Endometrium (tissue), 2 donors: ENCODE results near the gene RFPL3.
"Not testable (repeated sequence)": the region's sequence is repeated elsewhere in the genome, so short reads cannot be mapped to it uniquely, and the experiment has no call there.

ENCODE experiments used
- FAIRE-seq: peaks from 2 replicates; lab custom pipeline; 2012; peaks lifted over from hg19 to GRCh38; lab: Jason Lieb, UNC
- donor health status: control.
- donor health status: control.

Gene RFPL3

GRCh38 chr22:32357567-32357966 is at the start of gene RFPL3:
Gene RFPL3, plus strand, starts transcription at chr22:32357867. Its CDS starts 205 bp downstream, at chr22:32358072.
- FAIRE-seq, result not testable (repeated sequence)

GRCh38 chr22:32308191-32308590 is 49.5 kb upstream of the RFPL3 start:
- FAIRE-seq, result no peak

GRCh38 chr22:32308934-32309333 is 48.7 kb upstream of the RFPL3 start:
- no peak for FAIRE-seq

GRCh38 chr22:32309585-32310251 is 47.9 kb upstream of the RFPL3 start:
- no peak for FAIRE-seq

GRCh38 chr22:32310777-32311176 is 46.9 kb upstream of the RFPL3 start:
- no peak for FAIRE-seq

- FAIRE-seq, result no peak
Observed at GRCh38 chr22:32311551-32312071, 46.1 kb upstream of the RFPL3 start.

- no peak for FAIRE-seq
Observed at GRCh38 chr22:32312748-32313147, 44.9 kb upstream of the RFPL3 start.

- no peak for FAIRE-seq
Observed at GRCh38 chr22:32313532-32313931, 44.1 kb upstream of the RFPL3 start.

- no peak for FAIRE-seq
Observed at GRCh38 chr22:32317524-32317923, 40.1 kb upstream of the RFPL3 start.

GRCh38 chr22:32318361-32318760 is 39.3 kb upstream of the RFPL3 start:
- no peak for FAIRE-seq

- no peak for FAIRE-seq
Observed at GRCh38 chr22:32319861-32320406, 37.7 kb upstream of the RFPL3 start.

GRCh38 chr22:32322986-32323385 is 34.7 kb upstream of the RFPL3 start:
- no peak for FAIRE-seq

GRCh38 chr22:32323513-32324164 is 34.0 kb upstream of the RFPL3 start:
- FAIRE-seq, result no peak

GRCh38 chr22:32324505-32325415 is 32.9 kb upstream of the RFPL3 start:
- no peak for FAIRE-seq

GRCh38 chr22:32325416-32325801 is 32.3 kb upstream of the RFPL3 start:
- no peak for FAIRE-seq

GRCh38 chr22:32325811-32326237 is 31.8 kb upstream of the RFPL3 start:
- FAIRE-seq, result no peak

GRCh38 chr22:32326647-32327046 is 31.0 kb upstream of the RFPL3 start:
- no peak for FAIRE-seq

GRCh38 chr22:32327066-32327465 is 30.6 kb upstream of the RFPL3 start:
- FAIRE-seq, result no peak

- FAIRE-seq, result no peak
Observed at GRCh38 chr22:32327596-32328171, 30.0 kb upstream of the RFPL3 start.

- FAIRE-seq, result no peak
Observed at GRCh38 chr22:32328306-32329201, 29.1 kb upstream of the RFPL3 start.

- no peak for FAIRE-seq
Observed at GRCh38 chr22:32329202-32329645, 28.4 kb upstream of the RFPL3 start.
